HEK293T (cell line): ENCODE data around the gene CARD14.

Source experiments
- BHLHE40 ChIP-seq: fragments of 450-650 bp; IDR thresholded peaks from 2 replicates; pipeline ENCODE4 v1.6.1; 2016; ENCODE audit warnings: mild to moderate bottlenecking, moderate library complexity, borderline replicate concordance
- FOXA1 ChIP-seq: fragments of 450-650 bp; IDR thresholded peaks from 2 replicates; pipeline ENCODE4 v1.6.1; 2016; ENCODE audit warnings: mild to moderate bottlenecking
- HDGF ChIP-seq: fragments of 450-650 bp; IDR thresholded peaks from 2 replicates; pipeline ENCODE4 v1.6.1; 2017; ENCODE audit warnings: antibody characterized with exemption, borderline replicate concordance
- TARDBP ChIP-seq: fragments of 450-650 bp; IDR thresholded peaks from 2 replicates; pipeline ENCODE4 v1.6.1; 2016

- TF ChIP-seq HDGF: no peak
- no peak for TF ChIP-seq TARDBP
- TF ChIP-seq BHLHE40: no peak
- no peak for TF ChIP-seq FOXA1
Measured at GRCh38 chr17:80187515-80187941, 17.7 kb downstream of the CARD14 start.
